ENCODE measurements around the gene F2RL1. TPM values are rescaled to one million over a fixed set of nuclear protein-coding genes. Genes with fewer than 3 reads are reported as not detected.
"Not testable (repeated sequence)": the region's sequence is repeated elsewhere in the genome, so short reads cannot be mapped to it uniquely, and the experiment has no call there.

F2RL1 gene, protein sequence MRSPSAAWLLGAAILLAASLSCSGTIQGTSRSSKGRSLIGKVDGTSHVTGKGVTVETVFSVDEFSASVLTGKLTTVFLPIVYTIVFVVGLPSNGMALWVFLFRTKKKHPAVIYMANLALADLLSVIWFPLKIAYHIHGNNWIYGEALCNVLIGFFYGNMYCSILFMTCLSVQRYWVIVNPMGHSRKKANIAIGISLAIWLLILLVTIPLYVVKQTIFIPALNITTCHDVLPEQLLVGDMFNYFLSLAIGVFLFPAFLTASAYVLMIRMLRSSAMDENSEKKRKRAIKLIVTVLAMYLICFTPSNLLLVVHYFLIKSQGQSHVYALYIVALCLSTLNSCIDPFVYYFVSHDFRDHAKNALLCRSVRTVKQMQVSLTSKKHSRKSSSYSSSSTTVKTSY
- 100 to 1,000 TPM in 2 of 3 donors, 10 to 100 TPM in 1; 58.1 to 177 (median 128) TPM for total RNA-seq
- long read RNA-seq, donor 1, transcript F2RL1-201 (2 exons, 2,914 nt) = major isoform, 47 of 65 reads
- long read RNA-seq, donor 1, partial matches to known transcripts = 18 of 65 reads
- long read RNA-seq, donor 1, other reads (novel, unspliced or antisense) = 0 of 65 reads
- long read RNA-seq, donor 2, transcript F2RL1-201 (2 exons, 2,914 nt) = major isoform, 39 of 52 reads
- long read RNA-seq, donor 2, partial matches to known transcripts = 0 of 52 reads
- long read RNA-seq, donor 2, other reads (novel, unspliced or antisense) = 13 of 52 reads

DNA sequence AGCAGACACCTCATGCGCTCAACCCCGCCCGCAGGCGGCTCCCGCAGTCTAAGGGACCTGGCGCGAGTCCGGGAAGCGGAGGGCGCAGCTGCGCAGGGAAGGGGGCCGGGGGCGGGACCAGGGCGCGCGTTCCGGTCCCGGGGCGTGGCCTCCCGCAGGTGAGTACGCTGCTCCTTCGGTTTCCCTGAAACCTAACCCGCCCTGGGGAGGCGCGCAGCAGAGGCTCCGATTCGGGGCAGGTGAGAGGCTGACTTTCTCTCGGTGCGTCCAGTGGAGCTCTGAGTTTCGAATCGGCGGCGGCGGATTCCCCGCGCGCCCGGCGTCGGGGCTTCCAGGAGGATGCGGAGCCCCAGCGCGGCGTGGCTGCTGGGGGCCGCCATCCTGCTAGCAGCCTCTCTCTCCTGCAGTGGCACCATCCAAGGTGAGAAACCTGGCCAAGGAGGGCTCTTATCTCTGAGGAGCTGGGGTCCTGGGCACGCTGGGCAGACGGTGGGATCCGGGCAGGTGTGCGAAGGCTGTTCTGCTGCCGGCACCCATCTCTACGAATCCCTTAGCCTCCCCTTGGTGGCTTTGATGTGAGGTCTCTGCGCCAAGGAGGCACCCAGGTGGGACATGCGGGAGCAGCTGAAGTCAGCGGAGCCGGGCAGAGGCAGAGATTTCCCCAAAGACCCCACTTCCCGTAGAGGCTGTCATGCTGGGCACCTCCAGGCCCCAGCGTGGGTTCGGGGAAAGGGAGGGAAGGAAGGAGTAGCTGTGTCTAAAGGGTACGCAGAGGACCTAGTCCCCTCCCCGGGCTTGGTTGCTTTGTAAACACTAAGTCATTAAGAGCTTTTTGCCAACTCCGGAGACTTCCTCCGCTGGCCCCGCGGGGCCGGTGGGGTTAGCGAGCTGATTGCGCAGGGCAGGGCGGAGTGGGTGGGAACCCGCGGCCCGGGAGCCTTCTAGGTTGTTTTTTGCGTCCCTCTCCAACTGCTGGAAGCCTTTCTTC, at the start of gene F2RL1:
Gene F2RL1 (plus strand): TSS at position 187 of the 988 bp plus-strand sequence. CDS start 153 bp downstream, at position 340.
- DNase-seq = peak; percentile 93 to 96 (median 94)
- peak; percentile 90 for ATAC-seq
- intact Hi-C loops (cut with DNase I, micrococcal nuclease) = no loop called here

DNA sequence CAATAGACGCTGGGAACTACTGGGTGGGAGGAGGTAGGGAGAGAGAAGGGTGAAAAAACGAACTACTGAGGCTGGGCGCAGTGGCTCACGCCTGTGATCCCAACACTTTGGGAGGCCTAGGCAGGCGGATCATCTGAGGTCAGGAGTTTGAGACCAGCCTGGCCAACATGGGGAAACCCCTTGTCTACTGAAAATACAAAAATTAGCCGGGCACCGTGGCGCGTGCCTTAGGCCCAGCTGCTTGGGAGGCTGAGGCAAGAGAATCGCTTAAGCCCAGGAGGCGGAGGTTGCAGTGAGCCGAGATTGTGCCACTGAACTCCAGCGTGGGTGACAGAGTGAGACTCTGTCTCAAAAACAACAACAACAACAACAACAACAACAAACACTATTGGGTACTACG, 47.8 kb upstream of the F2RL1 start:
- H3K4me3 ChIP-seq; ATAC-seq; H3K36me3 ChIP-seq (ENCODE audit: low read depth); H3K9me3 ChIP-seq; H3K4me1 ChIP-seq (ENCODE audit: low read depth); DNase-seq: not testable (repeated sequence)
- intact Hi-C loops (cut with DNase I, micrococcal nuclease) = loop anchor here in 1 of 2 donors (5.0 kb wide), 1 partner anchor 169 kb away; no protein-coding TSS in a partner anchor

More for the DNA sequence above, at the start of gene F2RL1:
- Histone ChIP-seq H3K4me3 (peak within 1 kb of the TSS; percentile 59), H3K36me3 (ENCODE audit: low read depth) (no peaks in the 10 kb centered on the region), H3K9me3 (no peaks in the 10 kb centered on the region), H3K4me1 (ENCODE audit: low read depth) (peaks cover 11% of the 10 kb centered on the region)
- TF ChIP-seq, protein P1, sequence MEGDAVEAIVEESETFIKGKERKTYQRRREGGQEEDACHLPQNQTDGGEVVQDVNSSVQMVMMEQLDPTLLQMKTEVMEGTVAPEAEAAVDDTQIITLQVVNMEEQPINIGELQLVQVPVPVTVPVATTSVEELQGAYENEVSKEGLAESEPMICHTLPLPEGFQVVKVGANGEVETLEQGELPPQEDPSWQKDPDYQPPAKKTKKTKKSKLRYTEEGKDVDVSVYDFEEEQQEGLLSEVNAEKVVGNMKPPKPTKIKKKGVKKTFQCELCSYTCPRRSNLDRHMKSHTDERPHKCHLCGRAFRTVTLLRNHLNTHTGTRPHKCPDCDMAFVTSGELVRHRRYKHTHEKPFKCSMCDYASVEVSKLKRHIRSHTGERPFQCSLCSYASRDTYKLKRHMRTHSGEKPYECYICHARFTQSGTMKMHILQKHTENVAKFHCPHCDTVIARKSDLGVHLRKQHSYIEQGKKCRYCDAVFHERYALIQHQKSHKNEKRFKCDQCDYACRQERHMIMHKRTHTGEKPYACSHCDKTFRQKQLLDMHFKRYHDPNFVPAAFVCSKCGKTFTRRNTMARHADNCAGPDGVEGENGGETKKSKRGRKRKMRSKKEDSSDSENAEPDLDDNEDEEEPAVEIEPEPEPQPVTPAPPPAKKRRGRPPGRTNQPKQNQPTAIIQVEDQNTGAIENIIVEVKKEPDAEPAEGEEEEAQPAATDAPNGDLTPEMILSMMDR (IDR thresholded peaks at IDR 0.05) = no peak

DNA sequence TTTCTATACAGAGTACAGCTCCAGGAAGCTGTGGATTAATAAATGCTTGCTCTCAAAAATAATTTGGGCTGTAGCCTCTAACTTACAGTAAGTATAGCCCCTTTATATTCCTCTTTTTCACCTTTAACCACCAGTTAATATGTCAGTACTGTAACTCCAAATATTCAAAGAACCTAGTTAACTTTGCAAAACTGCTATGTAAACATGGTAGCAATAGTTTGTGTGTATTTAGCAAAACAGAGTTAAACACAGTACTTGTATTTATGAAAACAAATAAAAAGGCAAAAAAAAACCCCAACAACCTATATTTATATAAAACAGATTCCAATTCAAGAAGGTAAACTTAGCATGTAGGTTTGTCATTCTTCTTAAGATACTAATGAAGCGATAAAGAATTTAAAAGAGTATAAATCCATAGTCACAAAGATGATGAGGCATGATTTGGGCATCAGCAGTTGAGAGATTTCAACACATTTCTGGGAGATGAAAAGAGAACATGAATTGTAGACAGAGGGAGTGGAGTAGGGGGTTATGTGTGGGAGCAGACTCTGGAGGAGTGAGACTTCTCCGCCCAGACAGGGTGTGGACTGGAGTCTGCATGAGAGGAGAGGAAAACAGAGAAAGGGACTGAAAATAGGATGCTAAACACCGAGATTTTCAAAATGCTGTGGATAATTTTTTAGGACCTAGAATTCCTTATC, 47.0 kb upstream of the F2RL1 start:
- H3K9me3 ChIP-seq = no peaks in the 10 kb centered on the region
- no peak for DNase-seq
- no peaks in the 10 kb centered on the region for H3K4me1 ChIP-seq (ENCODE audit: low read depth)
- H3K36me3 ChIP-seq (ENCODE audit: low read depth) = no peaks in the 10 kb centered on the region
- intact Hi-C loops (cut with DNase I, micrococcal nuclease) = loop anchor here in 1 of 2 donors (5.0 kb wide), 1 partner anchor 170 kb away; no protein-coding TSS in a partner anchor
- no peak for ATAC-seq
- TF ChIP-seq, protein P1 (IDR thresholded peaks at IDR 0.05) = no peak
- no peak overlapping the region for H3K4me3 ChIP-seq

DNA sequence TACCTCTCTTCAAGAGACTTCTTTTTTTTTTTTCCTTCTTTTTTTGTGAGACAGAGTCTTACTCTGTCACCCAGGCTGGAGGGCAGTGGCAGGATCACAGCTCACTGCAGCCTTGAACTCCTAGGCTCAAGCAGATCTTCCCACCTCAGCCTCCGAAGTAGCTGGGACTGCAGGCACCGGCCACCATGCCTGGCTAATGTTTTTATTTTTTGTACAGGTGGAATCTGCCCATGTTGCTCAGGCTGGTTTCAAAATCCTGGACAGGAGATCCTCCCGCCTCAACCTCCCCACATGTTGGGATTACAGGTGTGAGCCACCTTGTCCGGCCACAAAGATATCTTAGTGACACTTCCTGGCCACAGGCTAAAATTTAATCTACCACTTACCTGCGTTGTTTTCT, 42.9 kb upstream of the F2RL1 start:
- Histone ChIP-seq H3K9me3 (no peaks in the 10 kb centered on the region), H3K4me3 (no peak overlapping the region), H3K4me1 (ENCODE audit: low read depth) (no peaks in the 10 kb centered on the region), H3K36me3 (ENCODE audit: low read depth) (no peaks in the 10 kb centered on the region)
- DNase-seq (no peak), ATAC-seq (no peak)
- intact Hi-C loops (cut with DNase I, micrococcal nuclease) = no loop called here
- TF ChIP-seq, protein P1 (IDR thresholded peaks at IDR 0.05) = no peak

DNA sequence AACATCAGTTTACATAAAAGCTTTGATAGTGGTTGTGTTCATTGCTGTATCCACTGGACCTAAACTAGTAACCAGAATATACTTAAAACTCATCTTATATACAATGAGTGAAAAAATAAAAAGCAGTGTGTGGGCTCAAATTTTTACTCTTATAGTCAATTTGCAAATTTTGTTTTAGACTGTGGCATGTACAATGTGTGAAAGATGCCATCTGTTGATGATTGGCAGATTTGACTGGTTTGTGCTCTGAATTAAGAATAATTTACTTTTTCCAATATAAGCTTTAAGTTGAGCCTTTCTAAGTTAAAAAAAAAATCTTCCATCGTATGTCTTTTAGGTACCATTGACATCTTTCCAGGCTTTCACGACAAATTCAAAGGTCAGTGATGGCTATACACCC, 42.4 kb upstream of the F2RL1 start:
- no peak overlapping the region for H3K4me3 ChIP-seq
- H3K36me3 ChIP-seq (ENCODE audit: low read depth) = no peaks in the 10 kb centered on the region
- DNase-seq = no peak
- intact Hi-C loops (cut with DNase I, micrococcal nuclease) = no loop called here
- H3K4me1 ChIP-seq (ENCODE audit: low read depth) = no peaks in the 10 kb centered on the region
- H3K9me3 ChIP-seq = no peaks in the 10 kb centered on the region
- TF ChIP-seq, protein P1 (IDR thresholded peaks at IDR 0.05) = no peak
- no peak for ATAC-seq

DNA sequence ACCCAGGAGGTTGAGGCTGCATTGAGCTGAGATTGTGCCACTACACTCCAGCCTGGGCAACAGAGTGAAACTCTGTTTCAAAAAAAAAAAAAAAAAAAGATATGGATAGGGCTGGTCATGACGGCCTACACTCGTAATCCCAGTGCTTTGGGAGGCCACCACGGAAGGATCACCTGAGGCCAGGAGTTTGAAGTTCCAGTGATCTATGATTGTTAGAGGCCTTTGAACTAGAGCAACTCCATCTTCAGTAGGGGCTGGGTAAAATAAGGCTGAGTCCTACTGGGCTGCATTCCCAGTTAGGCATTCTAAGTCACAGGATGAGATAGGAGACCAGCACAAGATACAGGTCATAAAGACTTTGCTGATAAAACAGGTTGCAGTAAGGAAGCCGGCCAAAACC, 38.2 kb upstream of the F2RL1 start:
- H3K4me3 ChIP-seq; intact Hi-C loops (cut with DNase I, micrococcal nuclease); ATAC-seq; DNase-seq; H3K9me3 ChIP-seq; H3K4me1 ChIP-seq (ENCODE audit: low read depth); H3K36me3 ChIP-seq (ENCODE audit: low read depth): not testable (repeated sequence)
